Measurements from ENCODE around the gene DDX1. TPM values are rescaled to one million over a fixed set of nuclear protein-coding genes. Genes with fewer than 3 reads are reported as not detected.
"Not testable (repeated sequence)": the region's sequence is repeated elsewhere in the genome, so short reads cannot be mapped to it uniquely, and the experiment has no call there.

DDX1 gene
- total RNA-seq, 1 donor from 2014 or later: 81.3 TPM

DNA sequence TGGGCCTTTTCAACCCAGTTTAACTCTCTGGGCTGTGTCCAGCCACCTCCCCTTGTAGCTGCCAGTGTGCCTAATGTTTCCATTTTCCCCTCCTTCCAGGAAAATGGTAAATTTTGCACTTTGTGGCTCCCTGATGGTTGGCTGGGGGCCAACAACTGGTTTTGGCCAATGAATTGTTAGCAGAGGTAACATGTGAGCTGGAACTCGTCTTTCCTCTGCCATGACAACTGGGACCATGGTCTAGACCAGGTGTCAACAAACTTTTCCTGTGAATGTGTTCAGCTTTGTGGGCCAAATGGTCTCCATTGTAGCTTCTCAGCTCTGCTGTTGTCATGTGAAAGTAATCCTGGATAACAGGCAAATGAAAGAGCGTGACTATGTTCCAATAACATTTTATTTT is 87.2 kb downstream of the DDX1 start:
- TF ChIP-seq, protein P1, sequence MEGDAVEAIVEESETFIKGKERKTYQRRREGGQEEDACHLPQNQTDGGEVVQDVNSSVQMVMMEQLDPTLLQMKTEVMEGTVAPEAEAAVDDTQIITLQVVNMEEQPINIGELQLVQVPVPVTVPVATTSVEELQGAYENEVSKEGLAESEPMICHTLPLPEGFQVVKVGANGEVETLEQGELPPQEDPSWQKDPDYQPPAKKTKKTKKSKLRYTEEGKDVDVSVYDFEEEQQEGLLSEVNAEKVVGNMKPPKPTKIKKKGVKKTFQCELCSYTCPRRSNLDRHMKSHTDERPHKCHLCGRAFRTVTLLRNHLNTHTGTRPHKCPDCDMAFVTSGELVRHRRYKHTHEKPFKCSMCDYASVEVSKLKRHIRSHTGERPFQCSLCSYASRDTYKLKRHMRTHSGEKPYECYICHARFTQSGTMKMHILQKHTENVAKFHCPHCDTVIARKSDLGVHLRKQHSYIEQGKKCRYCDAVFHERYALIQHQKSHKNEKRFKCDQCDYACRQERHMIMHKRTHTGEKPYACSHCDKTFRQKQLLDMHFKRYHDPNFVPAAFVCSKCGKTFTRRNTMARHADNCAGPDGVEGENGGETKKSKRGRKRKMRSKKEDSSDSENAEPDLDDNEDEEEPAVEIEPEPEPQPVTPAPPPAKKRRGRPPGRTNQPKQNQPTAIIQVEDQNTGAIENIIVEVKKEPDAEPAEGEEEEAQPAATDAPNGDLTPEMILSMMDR (IDR thresholded peaks at IDR 0.05; ENCODE audit: insufficient read depth, low read length, severe bottlenecking): no peak
- no peaks in the 10 kb centered on the region for H3K27me3 ChIP-seq (ENCODE audit: control insufficient read depth, insufficient read depth, low read length)
- no peak overlapping the region for H3K4me3 ChIP-seq (ENCODE audit: low read depth, low read length)
- FAIRE-seq (no peak), DNase-seq (ENCODE audit: low read depth) (no peak)
- no peaks in the 10 kb centered on the region for H3K36me3 ChIP-seq (ENCODE audit: control insufficient read depth, insufficient read depth, low read length)

DNA sequence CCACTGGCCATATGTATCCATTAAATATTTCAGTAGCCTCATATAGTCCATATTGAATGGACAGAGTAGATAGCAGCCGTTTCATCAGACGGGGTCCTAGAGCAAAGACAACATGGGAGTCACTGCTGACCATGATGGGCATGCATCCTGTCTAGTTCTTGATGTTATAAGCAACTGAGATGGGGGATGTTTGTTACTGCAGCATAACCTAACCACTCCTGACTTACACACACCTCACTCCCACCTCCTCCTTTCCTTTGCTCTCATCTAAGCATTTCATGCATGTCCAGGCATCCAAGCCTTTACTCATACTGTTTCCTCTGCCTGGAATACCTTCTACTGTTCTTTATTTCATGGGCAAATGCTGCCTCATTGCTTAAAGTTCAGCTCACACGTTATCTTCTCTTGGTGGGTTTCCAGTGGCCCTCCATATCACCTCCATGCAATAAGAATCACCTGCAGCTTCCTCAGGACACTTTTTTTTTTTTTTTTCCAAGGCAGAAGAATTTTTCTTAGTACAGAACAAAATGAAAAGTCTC is 87.8 kb downstream of the DDX1 start:
- TF ChIP-seq, protein P1 (IDR thresholded peaks at IDR 0.05; ENCODE audit: insufficient read depth, low read length, severe bottlenecking): no peak
- H3K4me3 ChIP-seq (ENCODE audit: low read depth, low read length): no peak overlapping the region
- no peaks in the 10 kb centered on the region for H3K27me3 ChIP-seq (ENCODE audit: control insufficient read depth, insufficient read depth, low read length)
- FAIRE-seq: no peak
- no peaks in the 10 kb centered on the region for H3K36me3 ChIP-seq (ENCODE audit: control insufficient read depth, insufficient read depth, low read length)
- no peak for DNase-seq (ENCODE audit: low read depth)

DNA sequence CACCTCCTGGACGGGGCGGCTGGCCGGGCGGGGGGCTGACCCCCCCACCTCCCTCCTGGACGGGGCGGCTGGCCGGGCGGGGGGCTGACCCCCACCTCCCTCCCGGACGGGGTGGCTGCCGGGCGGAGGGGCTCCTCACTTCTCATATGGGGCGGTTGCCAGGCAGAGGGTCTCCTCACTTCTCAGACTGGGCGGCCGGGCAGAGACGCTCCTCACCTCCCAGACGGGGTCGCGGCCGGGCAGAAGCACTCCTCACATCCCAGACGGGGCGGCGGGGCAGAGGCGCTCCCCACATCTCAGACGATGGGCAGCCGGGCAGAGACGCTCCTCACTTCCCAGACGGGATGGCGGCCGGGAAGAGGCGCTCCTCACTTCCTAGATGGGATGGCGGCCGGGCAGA is 88.5 kb downstream of the DDX1 start:
- FAIRE-seq; H3K27me3 ChIP-seq (ENCODE audit: control insufficient read depth, insufficient read depth, low read length): not testable (repeated sequence)

More for the DNA sequence above, 88.5 kb downstream of the DDX1 start:
- H3K4me3 ChIP-seq (ENCODE audit: low read depth, low read length); DNase-seq (ENCODE audit: low read depth); H3K36me3 ChIP-seq (ENCODE audit: control insufficient read depth, insufficient read depth, low read length): not testable (repeated sequence)

Other genes starting within 250 kb of the DDX1 start
- 72.6 and 78.2 TPM in 2 replicates for gene NBAS, start 30.5 kb upstream of the DDX1 start, total RNA-seq